Hematopoietic multipotent progenitor cell treated with erythropoietin and hydrocortisone succinate and interleukin-3 and kit ligand, for 17 days (in vitro differentiated cells): Measurements from ENCODE around the gene LZTR1.

Experiments
- DNase-seq: peaks from one replicate; pipeline ENCODE4 v3.0.0-alpha.2; 2015; ENCODE audit warnings: low spot score

The LZTR1 gene

DNA sequence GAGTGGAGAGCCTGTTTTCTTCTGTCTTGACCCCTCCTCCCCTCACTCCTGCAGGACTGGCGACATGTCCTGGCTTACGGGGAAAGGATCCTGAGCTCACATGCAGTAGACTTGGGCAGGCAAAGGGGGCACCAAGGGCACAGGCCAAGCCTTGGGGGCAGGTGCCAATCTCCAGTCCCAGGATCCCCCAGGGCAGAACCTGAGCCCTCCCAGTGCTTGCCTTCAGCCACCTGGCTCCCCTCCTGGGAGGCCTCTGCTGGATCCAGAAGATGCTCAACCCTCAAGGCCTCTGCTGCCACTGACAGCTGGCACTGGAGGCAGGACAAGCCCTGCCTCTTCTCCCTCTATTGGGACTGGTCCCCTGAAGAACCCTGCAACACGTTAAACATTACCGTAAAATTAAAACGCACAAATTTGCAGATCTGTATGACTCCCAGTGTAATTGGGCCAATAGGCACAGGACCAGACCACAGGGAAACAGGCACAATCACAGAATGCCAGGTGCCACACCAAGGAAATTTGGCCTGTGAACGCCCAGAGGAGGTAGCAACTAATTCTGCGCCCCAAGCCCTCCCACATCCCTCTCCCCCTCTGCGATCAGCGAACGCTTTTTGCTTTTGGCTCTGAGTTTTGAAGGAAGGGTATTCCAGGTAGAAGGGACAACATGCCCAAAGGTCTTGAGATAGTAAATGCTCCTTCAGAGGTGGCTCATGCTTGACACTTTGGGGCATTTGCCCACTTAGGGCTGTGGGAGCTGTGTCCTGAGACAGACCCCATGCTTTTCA is 967 bp upstream of the LZTR1 start:
- DNase-seq, result no peak

GRCh38 chr22:20982563-20982882 is 426 bp downstream of the LZTR1 start:
- no peak for DNase-seq

- no peak for DNase-seq
Measured at GRCh38 chr22:20983081-20983771, 1.1 kb downstream of the LZTR1 start.

- DNase-seq, result no peak
Measured at GRCh38 chr22:20985720-20986119, 3.6 kb downstream of the LZTR1 start.

DNA sequence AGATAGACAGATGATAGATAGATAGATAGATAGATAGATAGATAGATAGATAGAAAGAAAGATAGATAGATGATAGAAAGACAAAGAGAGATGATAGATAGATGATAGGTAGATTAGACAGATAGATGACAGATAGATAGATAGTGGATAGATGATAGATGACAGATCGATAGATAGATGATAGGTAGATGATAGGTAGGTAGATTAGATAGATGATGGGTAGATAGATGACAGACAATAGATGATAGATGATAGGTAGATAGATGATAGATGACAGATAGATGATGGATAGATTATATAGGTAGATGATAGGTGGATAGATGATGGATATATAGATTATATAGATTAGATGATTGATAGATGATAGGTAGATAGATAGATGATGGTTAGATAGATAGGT is 4.3 kb downstream of the LZTR1 start:
- no peak for DNase-seq

DNA sequence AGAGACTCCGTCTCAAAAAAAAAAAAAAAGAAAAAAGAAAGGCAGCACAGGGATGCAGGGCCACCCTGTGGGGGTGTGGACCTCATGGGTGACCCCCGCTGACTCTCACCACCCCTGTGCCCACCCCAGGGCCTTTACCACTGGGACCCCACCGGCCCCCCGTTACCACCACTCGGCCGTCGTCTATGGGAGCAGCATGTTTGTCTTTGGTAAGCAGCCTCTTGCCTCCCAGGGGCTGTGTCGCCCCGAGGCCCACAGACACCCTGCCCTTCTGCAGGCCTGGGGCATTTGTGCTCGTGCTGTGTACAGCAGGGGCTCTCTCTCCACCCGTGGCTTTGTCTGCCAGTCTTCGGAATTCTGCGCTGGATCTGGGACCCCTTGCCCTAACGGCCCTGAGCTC is 5.3 kb downstream of the LZTR1 start:
- no peak for DNase-seq

DNA sequence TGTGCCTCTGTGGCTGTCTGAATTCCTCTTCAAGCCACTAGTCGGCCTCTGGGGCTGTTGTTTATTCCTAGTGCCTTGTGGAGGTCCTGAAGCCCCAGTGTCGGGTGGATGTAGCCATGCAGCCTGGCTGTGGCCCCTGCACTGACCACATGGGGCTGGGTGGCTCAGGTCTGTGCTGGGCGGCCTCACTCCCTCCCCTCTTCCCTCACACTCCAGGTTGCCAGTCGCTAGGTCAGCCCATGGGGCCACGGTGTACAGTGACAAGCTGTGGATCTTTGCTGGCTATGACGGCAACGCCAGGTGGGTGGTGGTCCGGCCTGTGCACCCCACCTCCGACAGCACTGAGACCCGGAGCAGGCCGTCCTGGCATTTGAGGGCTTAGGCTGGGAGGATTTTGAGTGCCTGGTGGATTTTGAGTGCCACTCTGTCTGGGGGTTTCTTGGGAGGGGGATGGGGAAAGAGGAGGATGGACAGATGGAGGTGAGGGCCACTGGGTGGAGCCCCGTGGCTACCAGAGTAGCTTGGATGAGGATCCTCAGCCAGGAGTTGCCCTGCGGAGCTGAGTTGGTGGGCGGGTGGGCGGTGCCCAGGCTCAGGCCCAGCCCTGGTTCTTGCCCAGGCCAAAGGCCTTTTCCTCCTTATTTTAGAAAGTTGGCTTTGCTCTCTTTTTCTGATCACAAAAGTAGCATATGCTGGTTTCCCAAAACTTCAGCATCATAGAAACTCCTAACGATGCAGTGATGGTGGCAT is 6.7 kb downstream of the LZTR1 start:
- DNase-seq, result no peak

- DNase-seq, result no peak
Measured at GRCh38 chr22:20989323-20990138, 7.4 kb downstream of the LZTR1 start.

- DNase-seq, result no peak
Measured at GRCh38 chr22:20990184-20991180, 8.4 kb downstream of the LZTR1 start.

DNA sequence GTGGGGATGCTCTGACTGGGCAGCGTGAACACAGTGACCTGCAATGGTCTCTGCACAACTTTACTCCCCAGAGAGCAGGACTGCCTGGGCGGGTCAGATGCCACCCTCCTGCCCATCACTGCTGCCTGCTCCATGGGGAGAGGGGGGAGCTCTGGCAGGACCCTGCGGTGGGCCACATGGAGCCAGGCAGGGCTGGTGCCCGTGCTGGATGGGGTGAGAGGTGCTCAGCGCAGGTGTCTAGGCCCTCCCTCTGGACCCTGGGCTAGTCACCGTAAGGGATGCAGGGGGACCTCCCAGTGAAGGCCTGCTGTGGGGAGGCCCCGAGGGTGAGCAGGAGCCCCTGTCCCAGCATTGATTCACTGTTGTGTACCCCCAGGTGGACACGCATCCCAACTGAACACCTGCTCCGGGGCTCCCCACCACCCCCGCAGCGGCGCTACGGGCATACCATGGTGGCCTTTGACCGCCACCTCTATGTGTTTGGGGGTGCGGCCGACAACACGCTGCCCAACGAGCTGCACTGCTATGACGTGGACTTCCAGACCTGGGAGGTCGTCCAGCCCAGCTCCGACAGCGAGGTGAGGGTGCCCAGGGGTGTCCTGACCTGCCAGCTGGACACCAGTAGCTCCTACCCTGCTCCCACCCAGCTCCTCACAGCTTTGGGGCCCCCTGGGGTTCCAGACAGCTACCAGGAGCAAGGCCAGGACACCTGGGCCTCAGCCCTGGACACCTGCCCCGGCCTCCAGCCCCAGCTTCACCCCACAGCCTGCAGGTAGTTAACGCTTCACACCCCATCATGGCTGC is 9.4 kb downstream of the LZTR1 start:
- no peak for DNase-seq

DNA sequence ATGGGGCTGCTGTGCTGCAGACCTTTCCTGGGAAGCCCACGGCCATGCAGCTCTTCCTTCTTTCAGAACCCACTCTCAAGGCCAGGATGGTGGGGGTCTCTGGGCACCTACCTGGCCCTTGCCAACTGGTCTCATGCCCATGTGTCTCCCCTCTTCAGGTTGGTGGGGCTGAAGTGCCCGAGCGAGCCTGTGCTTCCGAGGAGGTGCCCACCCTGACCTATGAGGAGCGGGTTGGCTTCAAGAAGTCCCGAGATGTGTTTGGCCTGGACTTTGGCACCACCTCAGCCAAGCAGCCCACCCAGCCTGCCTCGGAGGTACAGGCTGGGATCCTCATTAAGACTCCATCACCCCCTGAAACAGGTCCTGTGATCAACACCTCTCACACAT is 10.0 kb downstream of the LZTR1 start:
- no peak for DNase-seq

DNA sequence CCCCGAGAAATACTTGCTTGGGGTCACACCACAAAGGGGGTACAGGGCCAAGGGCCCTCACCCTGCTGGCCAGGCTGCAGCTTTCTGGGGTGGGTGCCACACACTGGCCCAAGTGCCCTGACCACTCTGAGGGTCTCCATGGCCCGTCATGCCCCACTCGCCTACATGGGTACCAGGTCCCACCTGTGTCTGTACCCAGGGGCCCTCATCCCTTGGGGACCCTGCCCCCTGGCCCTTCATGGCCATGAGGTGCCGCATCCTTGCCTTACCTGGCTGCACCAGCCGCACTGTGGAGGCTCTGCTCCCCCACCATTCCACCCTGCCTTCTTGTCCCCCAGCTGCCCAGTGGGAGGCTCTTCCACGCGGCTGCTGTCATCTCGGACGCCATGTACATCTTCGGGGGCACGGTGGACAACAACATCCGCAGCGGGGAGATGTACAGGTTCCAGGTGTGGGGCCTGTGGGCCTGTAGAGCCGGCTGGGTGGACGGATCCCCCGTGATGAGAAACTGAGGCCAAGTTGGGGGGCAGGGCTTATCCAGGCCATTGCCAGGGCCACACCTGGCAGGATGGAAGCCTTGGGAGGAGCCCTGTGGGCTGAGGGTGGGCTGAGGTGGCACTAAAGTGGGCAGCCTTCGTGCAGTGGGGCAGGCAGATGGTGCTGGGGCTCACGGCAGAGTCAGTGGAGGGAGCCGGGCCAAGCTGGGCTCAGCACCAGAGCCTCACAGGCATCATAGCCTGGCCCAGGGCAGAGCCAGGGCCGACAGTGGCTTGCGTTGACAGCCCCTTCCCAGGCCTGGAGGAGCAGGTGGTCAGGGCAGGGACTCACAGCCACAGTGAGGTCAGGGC is 10.6 kb downstream of the LZTR1 start:
- DNase-seq, result no peak

DNA sequence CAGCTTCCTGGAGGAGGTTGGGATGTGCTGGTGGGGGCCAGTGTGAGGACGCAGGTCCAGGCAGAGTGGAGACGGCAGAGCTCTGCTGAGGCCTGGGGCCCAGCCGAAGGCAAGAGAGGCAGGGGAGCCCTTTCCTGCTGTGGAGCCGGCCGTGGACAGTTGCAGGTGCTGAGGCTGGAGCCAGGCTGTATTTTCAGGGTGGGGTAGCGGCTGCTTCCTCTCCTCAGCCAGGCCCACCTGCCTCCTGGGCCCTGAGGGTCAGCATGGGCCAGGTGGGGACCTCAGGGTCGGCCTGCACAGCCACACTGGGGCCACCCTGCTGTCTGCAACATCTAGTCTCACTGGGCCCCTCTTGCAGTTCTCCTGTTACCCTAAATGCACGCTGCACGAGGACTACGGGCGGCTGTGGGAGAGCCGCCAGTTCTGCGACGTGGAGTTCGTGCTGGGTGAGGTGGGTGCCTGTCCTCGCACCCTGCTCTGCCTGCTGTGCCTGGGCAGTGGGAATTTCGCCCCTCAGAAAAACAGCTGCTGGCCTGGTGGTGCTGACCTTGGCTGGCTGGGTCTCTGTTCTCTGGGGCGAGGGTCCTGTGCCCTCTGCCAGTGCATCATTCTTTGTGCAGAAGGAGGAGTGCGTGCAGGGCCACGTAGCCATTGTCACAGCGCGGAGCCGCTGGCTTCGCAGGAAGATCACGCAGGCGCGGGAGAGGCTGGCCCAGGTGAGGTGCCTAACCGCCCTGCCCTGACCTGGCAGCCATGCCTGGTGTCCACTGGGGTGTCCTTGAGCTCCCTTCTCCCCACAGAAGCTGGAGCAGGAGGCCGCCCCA is 11.4 kb downstream of the LZTR1 start:
- DNase-seq, result no peak

- DNase-seq, result no peak
Measured at GRCh38 chr22:20994128-20994901, 12.2 kb downstream of the LZTR1 start.

GRCh38 chr22:20994902-20995241 is 12.8 kb downstream of the LZTR1 start:
- no peak for DNase-seq

- DNase-seq, result no peak
Measured at GRCh38 chr22:20995329-20996030, 13.4 kb downstream of the LZTR1 start.

DNA sequence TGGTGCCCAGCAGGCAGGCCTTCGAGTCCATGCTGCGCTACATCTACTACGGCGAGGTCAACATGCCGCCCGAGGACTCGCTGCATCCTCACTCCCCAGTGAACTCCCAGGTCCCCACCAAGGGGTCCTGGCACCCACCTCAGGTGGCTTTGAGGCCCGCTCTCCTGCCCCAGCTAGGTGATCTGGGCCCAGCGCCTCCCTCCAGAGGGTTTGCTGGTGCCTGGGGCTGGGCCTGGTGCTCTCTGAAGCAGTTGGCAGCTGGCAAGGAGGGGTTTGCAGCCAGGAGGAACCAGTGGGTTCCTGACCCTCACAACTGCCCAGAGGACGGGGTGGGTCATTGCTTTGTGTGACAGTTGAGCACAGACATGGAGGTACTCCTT is 13.9 kb downstream of the LZTR1 start:
- DNase-seq, result no peak
